GM13977 (cell line): Measurements from ENCODE around the gene OR6K6.

Source experiments
- DNase-seq: peaks from one replicate; pipeline ENCODE4 v3.0.0; 2012; ENCODE audit warnings: low spot score
- in situ Hi-C: fragments of 300-500 bp; cut with MboI; formaldehyde crosslinking; loops from one replicate; pipeline ENCODE4 v1.12.0; 2022; ENCODE audit warnings: low sequenced_read_pairs, low pct_unique_long_range_greater_than_20kb, mixed read lengths, inconsistent platforms; ENCODE audit not compliant: unreplicated experiment
- TF ChIP-seq, protein P1 (sequence below): IDR thresholded peaks from 2 replicates; pipeline ENCODE4 v1.5.1; 2012; ENCODE audit warnings: mild to moderate bottlenecking, control low read depth; ENCODE audit not compliant: insufficient read depth; ENCODE audit errors: extremely low read depth, missing control alignments

The OR6K6 gene

GRCh38 chr1:158798531-158798930, 44.0 kb downstream of the OR6K6 start:
- DNase-seq: no peak
- in situ Hi-C loops: loop anchor here (10.0 kb wide), 1 partner anchor 196 kb away; no protein-coding TSS in a partner anchor
- TF ChIP-seq, protein P1, sequence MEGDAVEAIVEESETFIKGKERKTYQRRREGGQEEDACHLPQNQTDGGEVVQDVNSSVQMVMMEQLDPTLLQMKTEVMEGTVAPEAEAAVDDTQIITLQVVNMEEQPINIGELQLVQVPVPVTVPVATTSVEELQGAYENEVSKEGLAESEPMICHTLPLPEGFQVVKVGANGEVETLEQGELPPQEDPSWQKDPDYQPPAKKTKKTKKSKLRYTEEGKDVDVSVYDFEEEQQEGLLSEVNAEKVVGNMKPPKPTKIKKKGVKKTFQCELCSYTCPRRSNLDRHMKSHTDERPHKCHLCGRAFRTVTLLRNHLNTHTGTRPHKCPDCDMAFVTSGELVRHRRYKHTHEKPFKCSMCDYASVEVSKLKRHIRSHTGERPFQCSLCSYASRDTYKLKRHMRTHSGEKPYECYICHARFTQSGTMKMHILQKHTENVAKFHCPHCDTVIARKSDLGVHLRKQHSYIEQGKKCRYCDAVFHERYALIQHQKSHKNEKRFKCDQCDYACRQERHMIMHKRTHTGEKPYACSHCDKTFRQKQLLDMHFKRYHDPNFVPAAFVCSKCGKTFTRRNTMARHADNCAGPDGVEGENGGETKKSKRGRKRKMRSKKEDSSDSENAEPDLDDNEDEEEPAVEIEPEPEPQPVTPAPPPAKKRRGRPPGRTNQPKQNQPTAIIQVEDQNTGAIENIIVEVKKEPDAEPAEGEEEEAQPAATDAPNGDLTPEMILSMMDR: no peak

DNA sequence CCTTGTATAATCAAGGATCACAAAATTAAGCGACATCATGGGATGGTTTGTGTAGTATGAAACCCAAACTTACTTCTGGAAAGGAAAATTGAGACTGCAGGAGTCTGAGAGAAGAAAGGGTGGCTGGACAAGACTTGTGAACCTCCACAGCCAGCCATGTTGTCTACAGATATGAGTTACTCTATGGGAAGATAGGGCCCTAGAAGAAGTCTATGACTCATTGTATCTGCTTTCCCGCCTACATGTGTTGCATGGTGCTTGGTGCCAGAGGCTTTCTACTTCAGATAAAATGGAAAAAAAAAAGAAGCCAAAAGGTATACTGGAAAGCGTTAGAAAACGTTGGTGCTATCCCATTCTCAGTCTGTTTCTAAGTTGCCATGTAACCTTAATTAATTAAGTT, 45.2 kb downstream of the OR6K6 start:
- in situ Hi-C loops: loop anchor here (10.0 kb wide), 1 partner anchor 195 kb away; no protein-coding TSS in a partner anchor
- DNase-seq: no peak
- TF ChIP-seq, protein P1: no peak

- TF ChIP-seq, protein P1: no peak
- in situ Hi-C loops: no loop called here
- no peak for DNase-seq
Measured at GRCh38 chr1:158800526-158800925, 46.0 kb downstream of the OR6K6 start.

GRCh38 chr1:158801396-158801795, 46.9 kb downstream of the OR6K6 start:
- in situ Hi-C loops: no loop called here
- no peak for DNase-seq
- TF ChIP-seq, protein P1: no peak

DNA sequence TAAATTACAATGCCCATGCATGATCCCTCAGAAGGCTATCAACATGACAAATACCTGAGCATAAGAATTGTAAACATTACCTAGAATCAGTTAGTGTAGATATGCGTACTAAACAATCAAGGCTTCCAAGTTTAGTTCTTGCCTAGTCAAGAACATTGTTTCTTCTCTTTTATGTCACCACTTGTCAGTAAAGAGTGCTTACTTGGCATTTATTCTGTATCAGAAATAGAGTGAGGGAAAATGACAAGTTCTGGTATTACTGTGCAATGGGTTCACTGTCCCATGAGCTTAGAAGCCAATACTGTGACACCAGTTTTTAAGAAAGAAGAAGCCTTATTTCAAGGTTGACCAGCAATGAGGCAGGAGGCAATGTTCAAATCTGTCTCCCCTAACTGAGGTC, 49.2 kb downstream of the OR6K6 start:
- TF ChIP-seq, protein P1: no peak
- no peak for DNase-seq

More for the DNA sequence above, 49.2 kb downstream of the OR6K6 start:
- in situ Hi-C loops: no loop called here
